Sigmoid colon (tissue), 7 donors: ENCODE data around the gene IMPA2. TPM values are rescaled to one million over a fixed set of nuclear protein-coding genes. Genes with fewer than 3 reads are reported as not detected.
A peak's percentile ranks its signal among the peaks of the same experiment; 100 is the strongest.

Experiments
- DNase-seq: peaks from one replicate; pipeline ENCODE4 v3.0.0-alpha.2; 2019
- H3K27ac ChIP-seq, 4 donors: fragments of 200-600 bp; sonication (generic); one replicate each; pipeline ENCODE4 v1.5.1; 2016 to 2019; ENCODE audit warnings: mild to moderate bottlenecking in 1 of 4
- H3K27me3 ChIP-seq, 3 donors: fragments of 200-600 bp; sonication (generic); one replicate each; pipeline ENCODE4 v1.5.1; 2019; ENCODE audit warnings: mild to moderate bottlenecking in 1 of 3
- H3K36me3 ChIP-seq, 4 donors: fragments of 200-600 bp; sonication (generic); one replicate each; pipeline ENCODE4 v1.5.1; 2016 to 2019
- H3K4me1 ChIP-seq, 4 donors: fragments of 200-600 bp; sonication (generic); one replicate each; pipeline ENCODE4 v1.5.1; 2017 to 2019
- H3K4me3 ChIP-seq, 4 donors: fragments of 200-600 bp; sonication (generic); one replicate each; pipeline ENCODE4 v1.5.1; 2017 to 2019; ENCODE audit warnings: mild to moderate bottlenecking in 2 of 4, moderate library complexity in 1 of 4
- H3K9me3 ChIP-seq, 4 donors: fragments of 200-600 bp in 3 of 4; sonication (generic) in 3 of 4; one replicate each; pipeline versions ENCODE4 v1.5.1 to v1.6.1; 2013 to 2019
- CTCF ChIP-seq, 4 experiments: fragments of 450-650 bp in 3 of 4; fragments of 200-600 bp in 1 of 4; IDR thresholded peaks; one replicate each; pipeline ENCODE4 v1.5.1; 2016 to 2019; ENCODE audit warnings: antibody characterized with exemption in 4 of 4, mild to moderate bottlenecking in 3 of 4, moderate library complexity in 2 of 4
- EP300 ChIP-seq, 4 donors: sonication (generic); formaldehyde crosslinking; IDR thresholded peaks; one replicate each; pipeline ENCODE4 v1.6.1; 2017; ENCODE audit warnings: antibody characterized with exemption in 4 of 4
- POLR2A ChIP-seq, 2 donors: fragments of 450-650 bp; IDR thresholded peaks; one replicate each; pipeline ENCODE4 v1.6.1; 2016; ENCODE audit warnings: antibody characterized with exemption in 2 of 2, mild to moderate bottlenecking in 2 of 2, moderate library complexity in 2 of 2
- POLR2AphosphoS5 ChIP-seq, 4 donors: sonication (generic); formaldehyde crosslinking; IDR thresholded peaks; one replicate each; pipeline ENCODE4 v1.6.1; 2017; ENCODE audit warnings: antibody characterized with exemption in 4 of 4
- WGBS, 2 donors: extraction: QIAGEN DNeasy Blood & Tissue Kit; methylation state at CpG; one replicate each; pipeline ENCODE4 v1.1.7; 2013; 5-methylcytosine and 5-hydroxymethylcytosine counted together
- intact Hi-C: fragments of 100-400 bp; cut with DNase I; formaldehyde crosslinking; loops from one replicate; pipeline ENCODE4 v1.15.1; 2023
- polyA plus RNA-seq, 3 donors: library from polyadenylated mRNA; stranded (reverse); fragments of 200-250 nt; gene quantifications; one replicate each; pipeline ENCODE4 v1.2.3, GENCODE V29; 2013
- total RNA-seq, 4 donors: library from RNA; depleted of rRNA; stranded (reverse); fragments of >200 nt; gene quantifications; one replicate each; pipeline ENCODE4 v1.1.0, GENCODE V29; 2016
- donor health status: healthy with polysubstance abuse.
- donor health status: Bipolar disorder and iron deficiency.
- donor health status: healthy.

IMPA2 gene
- total and polyA plus RNA-seq, 7 donors, result 21.3 to 138 (median 66.5) TPM

GRCh38 chr18:12008842-12009580, 27.7 kb downstream of the IMPA2 start:
- Histone ChIP-seq H3K36me3 (peaks cover 0 to 37% (median 19%) of the 10 kb centered on the region in 4 donors), H3K27ac (no peak overlapping the region), H3K9me3 (no peaks in the 10 kb centered on the region), H3K27me3 (no peaks in the 10 kb centered on the region), H3K4me3 (no peak overlapping the region), H3K4me1 (no peaks in the 10 kb centered on the region)
- peak; percentile 38 for DNase-seq
- intact Hi-C loops, result no loop called here
- WGBS, 2 donors, result 38 to 73% methylated on average over 6 of the region's 6 CpGs
- TF ChIP-seq EP300 (IDR thresholded peaks at IDR 0.05), result no peak
- TF ChIP-seq CTCF (IDR thresholded peaks at IDR 0.05), result no peak
- TF ChIP-seq POLR2AphosphoS5 (IDR thresholded peaks at IDR 0.05), result no peak
- no peak for TF ChIP-seq POLR2A (IDR thresholded peaks at IDR 0.05)

- Histone ChIP-seq H3K36me3 (peaks cover 0 to 37% (median 19%) of the 10 kb centered on the region in 4 donors), H3K27ac (no peak overlapping the region), H3K4me3 (no peak overlapping the region), H3K4me1 (peaks cover 0 to 4% (median 3%) of the 10 kb centered on the region in 4 donors), H3K27me3 (no peaks in the 10 kb centered on the region), H3K9me3 (no peaks in the 10 kb centered on the region)
- WGBS, 2 donors, result 63 to 93% methylated on average over 12 of the region's 12 CpGs
- intact Hi-C loops, result no loop called here
- no peak for DNase-seq
- TF ChIP-seq EP300 (IDR thresholded peaks at IDR 0.05) (no peak), CTCF (IDR thresholded peaks at IDR 0.05) (no peak), POLR2A (IDR thresholded peaks at IDR 0.05) (no peak), POLR2AphosphoS5 (IDR thresholded peaks at IDR 0.05) (no peak)
Measured at GRCh38 chr18:12009581-12010140, 28.4 kb downstream of the IMPA2 start.

GRCh38 chr18:12010187-12010802, 29.0 kb downstream of the IMPA2 start:
- TF ChIP-seq CTCF (IDR thresholded peaks at IDR 0.05), result no peak
- no peak for TF ChIP-seq EP300 (IDR thresholded peaks at IDR 0.05)
- no peak for TF ChIP-seq POLR2AphosphoS5 (IDR thresholded peaks at IDR 0.05)
- TF ChIP-seq POLR2A (IDR thresholded peaks at IDR 0.05), result no peak
- DNase-seq, result no peak
- peaks cover 0 to 37% (median 19%) of the 10 kb centered on the region in 4 donors for H3K36me3 ChIP-seq
- H3K27ac ChIP-seq, result no peak overlapping the region
- no peaks in the 10 kb centered on the region for H3K27me3 ChIP-seq
- intact Hi-C loops, result no loop called here
- no peaks in the 10 kb centered on the region for H3K9me3 ChIP-seq
- no peak overlapping the region for H3K4me3 ChIP-seq
- peaks cover 0 to 10% (median 9%) of the 10 kb centered on the region in 4 donors for H3K4me1 ChIP-seq
- WGBS, 2 donors, result 61 to 89% methylated on average over 14 of the region's 14 CpGs

- H3K9me3 ChIP-seq, result no peaks in the 10 kb centered on the region
- TF ChIP-seq EP300 (IDR thresholded peaks at IDR 0.05) (no peak), POLR2AphosphoS5 (IDR thresholded peaks at IDR 0.05) (no peak), POLR2A (IDR thresholded peaks at IDR 0.05) (no peak), CTCF (IDR thresholded peaks at IDR 0.05) (no peak)
- no peak overlapping the region for H3K4me3 ChIP-seq
- peaks cover 0 to 37% (median 19%) of the 10 kb centered on the region in 4 donors for H3K36me3 ChIP-seq
- 75 to 91% methylated on average over 8 of the region's 8 CpGs for WGBS, 2 donors
- DNase-seq, result no peak
- peak overlapping the region in 1 of 4 donors; percentile 45 for H3K27ac ChIP-seq
- intact Hi-C loops, result no loop called here
- no peaks in the 10 kb centered on the region for H3K27me3 ChIP-seq
- peaks cover 0 to 21% (median 20%) of the 10 kb centered on the region in 4 donors for H3K4me1 ChIP-seq
Measured at GRCh38 chr18:12011199-12011956, 30.1 kb downstream of the IMPA2 start.
